Fibroblast of the aortic adventitia (primary cell): Measurements from ENCODE around the gene COL2A1. TPM values are rescaled to one million over a fixed set of nuclear protein-coding genes. Genes with fewer than 3 reads are reported as not detected.

Experiments
- DNase-seq: peaks from one replicate; pipeline ENCODE4 v3.0.0-alpha.2; 2010; ENCODE audit warnings: low read depth
- H3K4me3 ChIP-seq: 2 replicates; pipeline ENCODE4 v1.5.1; 2011; ENCODE audit warnings: low read depth, mild to moderate bottlenecking, control low read depth, low read length, moderate library complexity
- total RNA-seq: library from RNA; depleted of rRNA; stranded (reverse); fragments of >200 nt; gene quantifications from 2 replicates; pipeline ENCODE4 v1.2.3, GENCODE V29; 2012; ENCODE audit warnings: low replicate concordance
- TF ChIP-seq, protein P1 (sequence below): IDR thresholded peaks from 2 replicates; pipeline ENCODE4 v1.5.1; 2011; ENCODE audit warnings: mild to moderate bottlenecking, low read length, control low read depth, inconsistent platforms; ENCODE audit not compliant: insufficient read depth

COL2A1 gene
- total RNA-seq, 1 donor, result not detected

DNA sequence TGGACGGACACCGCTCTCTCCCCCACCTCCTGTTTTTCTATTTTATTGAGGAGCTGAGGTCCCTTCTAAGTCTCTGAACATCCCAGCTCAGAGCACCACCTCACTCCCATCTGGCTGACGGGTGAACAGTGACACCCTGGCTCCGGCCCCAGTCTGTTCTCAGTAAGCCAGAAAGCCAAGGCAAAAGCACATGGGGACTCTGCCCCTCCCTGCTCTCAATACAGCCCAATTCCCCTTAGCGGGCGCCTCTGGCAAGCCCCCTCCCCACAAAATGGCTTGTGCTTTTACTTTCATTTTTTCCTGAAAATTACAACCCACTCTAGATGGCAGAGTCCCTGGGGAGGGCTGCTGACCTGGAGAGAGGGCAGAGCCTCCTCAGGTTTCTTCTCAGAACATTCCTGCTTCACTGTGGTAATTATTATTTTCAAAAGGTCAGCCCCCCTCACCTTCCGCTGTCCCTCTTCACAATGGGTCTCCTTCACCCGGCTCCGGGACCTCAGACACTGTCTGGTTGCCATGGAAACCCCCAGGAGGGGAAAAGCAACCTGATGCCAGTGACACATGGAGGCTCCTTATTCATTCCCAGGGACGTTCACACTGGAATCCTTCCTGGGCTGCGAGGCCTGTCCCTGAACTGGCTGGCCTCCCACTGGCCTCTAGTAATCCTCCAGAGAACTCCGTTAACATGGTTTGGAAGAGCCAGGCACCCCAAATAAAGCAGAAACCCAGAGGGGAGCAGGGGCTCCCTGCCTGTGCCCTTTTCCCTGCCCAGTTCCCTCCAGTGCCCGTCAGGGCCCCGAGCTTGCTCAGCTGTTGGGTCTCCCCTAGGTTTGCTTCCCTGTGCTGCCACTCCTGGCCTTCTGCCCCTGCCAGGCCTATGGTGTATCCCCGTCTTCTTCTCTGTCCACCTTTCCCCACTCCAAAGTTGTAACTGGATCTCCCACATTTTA, 15.9 kb downstream of the COL2A1 start:
- peak; percentile 4 for DNase-seq
- TF ChIP-seq, protein P1, sequence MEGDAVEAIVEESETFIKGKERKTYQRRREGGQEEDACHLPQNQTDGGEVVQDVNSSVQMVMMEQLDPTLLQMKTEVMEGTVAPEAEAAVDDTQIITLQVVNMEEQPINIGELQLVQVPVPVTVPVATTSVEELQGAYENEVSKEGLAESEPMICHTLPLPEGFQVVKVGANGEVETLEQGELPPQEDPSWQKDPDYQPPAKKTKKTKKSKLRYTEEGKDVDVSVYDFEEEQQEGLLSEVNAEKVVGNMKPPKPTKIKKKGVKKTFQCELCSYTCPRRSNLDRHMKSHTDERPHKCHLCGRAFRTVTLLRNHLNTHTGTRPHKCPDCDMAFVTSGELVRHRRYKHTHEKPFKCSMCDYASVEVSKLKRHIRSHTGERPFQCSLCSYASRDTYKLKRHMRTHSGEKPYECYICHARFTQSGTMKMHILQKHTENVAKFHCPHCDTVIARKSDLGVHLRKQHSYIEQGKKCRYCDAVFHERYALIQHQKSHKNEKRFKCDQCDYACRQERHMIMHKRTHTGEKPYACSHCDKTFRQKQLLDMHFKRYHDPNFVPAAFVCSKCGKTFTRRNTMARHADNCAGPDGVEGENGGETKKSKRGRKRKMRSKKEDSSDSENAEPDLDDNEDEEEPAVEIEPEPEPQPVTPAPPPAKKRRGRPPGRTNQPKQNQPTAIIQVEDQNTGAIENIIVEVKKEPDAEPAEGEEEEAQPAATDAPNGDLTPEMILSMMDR, result no peak
- no peak overlapping the region for H3K4me3 ChIP-seq

DNA sequence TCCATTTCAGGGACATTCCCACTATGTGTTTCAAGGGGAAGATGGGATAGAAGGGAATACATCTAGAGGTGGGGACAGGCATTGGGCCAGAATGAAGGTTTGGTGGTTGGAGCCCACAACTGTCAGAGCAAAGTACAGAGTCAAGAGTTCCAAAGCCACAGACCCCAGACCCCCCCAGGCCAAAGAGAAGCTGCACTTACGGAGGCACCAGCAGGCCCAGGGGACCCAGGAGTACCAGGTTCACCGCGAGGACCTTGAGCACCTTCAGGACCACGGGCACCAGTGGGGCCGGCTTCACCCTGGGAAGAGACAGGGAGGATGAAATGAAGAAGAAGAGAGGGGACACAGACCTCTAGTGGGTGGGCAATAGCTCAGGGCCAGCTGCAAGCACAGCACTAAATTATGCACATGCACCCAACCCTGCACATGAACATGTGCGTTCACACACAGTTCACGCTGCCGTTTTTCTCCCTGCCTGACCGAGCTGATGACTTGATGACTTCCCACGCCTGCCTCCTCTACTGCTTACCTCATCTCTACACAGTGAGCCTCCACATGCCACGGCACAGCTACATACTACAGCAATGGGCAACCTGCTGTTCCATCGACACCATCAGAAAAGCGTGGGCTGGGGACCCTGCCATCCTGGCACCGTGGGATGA, 16.7 kb downstream of the COL2A1 start:
- DNase-seq, result peak; percentile 3
- TF ChIP-seq, protein P1, result no peak
- H3K4me3 ChIP-seq, result no peak overlapping the region

DNA sequence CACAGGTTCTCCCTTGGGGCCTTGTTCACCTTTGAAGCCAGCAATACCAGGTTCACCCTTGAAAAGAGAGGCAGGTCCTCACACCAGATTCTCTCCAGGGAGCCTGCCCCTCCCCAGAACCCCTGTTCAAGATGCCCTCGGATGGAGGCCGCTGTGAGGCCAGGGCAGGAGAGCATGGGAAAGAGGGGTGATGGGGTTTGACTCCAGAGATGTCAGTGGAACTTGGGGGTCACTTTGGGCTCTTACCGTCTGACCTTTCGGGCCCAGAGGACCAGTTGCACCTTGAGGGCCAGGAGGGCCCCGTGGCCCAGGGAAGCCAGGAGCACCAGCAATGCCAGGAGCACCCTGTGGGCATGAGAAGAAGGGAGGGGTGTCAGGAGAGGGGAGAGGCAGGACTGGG, 17.4 kb downstream of the COL2A1 start:
- DNase-seq, result no peak
- no peak overlapping the region for H3K4me3 ChIP-seq
- TF ChIP-seq, protein P1, result no peak

DNA sequence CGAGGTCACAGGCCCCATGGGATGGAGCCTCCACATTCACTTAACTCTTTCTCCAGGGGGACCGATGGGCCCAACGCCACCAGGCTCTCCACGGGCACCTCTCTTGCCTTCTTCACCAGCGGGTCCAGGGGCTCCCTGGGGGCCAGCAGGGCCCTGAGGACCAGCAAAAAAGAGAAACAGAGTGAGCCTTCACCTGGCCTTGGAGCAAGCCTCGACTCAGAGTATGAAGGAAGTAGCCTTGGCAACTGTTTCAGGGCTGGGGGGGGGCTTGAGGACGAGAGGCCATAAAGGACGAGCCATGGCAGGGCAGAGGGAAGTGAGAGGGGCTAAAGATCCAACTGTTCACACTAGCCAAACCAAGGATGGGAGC, 18.0 kb downstream of the COL2A1 start:
- no peak for DNase-seq
- TF ChIP-seq, protein P1, result no peak
- no peak overlapping the region for H3K4me3 ChIP-seq

DNA sequence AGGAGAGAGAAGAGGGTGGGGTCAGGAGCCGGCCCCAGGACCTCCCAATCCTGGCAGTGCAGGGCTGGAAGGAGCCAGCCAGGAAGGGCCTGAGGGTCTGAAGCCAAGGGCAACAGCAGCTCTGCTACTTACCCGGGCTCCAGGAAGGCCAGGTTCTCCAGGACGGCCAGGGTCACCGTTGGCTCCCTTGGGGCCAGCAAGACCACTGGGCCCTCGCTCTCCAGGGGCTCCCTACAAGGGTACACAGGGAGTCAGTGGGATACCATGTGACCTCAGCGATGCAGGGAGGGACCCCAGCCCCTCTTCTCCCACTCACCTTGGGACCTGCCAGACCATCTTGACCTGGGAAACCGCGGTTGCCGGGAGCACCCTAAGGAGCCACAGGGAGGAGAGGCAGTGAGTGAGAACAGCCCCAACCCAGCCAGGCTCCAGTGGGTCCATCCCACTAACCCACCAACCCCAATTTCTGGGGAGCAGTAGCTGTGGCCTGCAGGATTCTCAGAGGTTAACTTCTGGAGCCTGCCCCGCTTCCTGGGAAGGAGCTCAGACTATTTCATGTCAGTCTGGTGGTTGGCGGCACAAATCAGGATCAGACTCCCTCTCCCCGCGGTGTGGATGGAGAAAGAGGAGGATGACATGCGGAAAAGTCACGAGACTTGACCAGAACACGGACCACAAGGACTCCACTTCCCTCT, 18.5 kb downstream of the COL2A1 start:
- no peak for DNase-seq
- TF ChIP-seq, protein P1, result no peak
- H3K4me3 ChIP-seq, result no peak overlapping the region

DNA sequence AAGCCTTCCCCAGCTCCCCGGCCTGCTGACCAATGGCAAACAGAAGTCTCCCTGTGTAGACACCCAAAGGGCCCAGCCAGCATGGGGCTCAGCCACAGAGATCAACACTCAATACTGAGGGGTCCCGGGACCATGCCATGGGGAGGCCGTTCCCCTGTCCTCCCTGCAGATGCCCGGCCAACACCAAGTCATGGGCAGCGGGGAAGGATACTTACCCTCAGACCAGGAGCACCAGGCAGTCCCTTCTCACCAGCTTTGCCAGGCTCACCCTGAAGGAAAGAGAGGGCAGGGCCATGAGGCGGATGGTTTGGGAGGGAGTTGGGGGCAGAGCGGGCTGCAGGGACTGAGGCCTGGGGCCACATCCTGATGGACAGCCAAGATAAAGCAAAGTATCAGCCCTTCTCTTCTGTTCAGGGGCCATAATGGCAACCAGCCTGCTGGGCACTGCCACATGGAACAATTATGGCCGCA, 19.9 kb downstream of the COL2A1 start:
- H3K4me3 ChIP-seq, result no peak overlapping the region
- TF ChIP-seq, protein P1, result no peak
- no peak for DNase-seq
